Fibroblast of mammary gland (primary cell): ENCODE results near the gene PLAAT4.

Source experiments
- DNase-seq: peaks from one replicate; pipeline ENCODE4 v3.0.0-alpha.2; 2010; ENCODE audit warnings: low read depth
- H3K4me3 ChIP-seq: 2 replicates; pipeline ENCODE4 v1.5.1; 2011; ENCODE audit warnings: low read depth, mild to moderate bottlenecking, low read length, moderate library complexity; ENCODE audit not compliant: control insufficient read depth
- CTCF ChIP-seq: conservative IDR thresholded peaks from 2 replicates; pipeline ENCODE4 v1.5.1; 2011; ENCODE audit warnings: low read depth, low read length, inconsistent platforms; ENCODE audit not compliant: control insufficient read depth, insufficient read depth

Gene PLAAT4

GRCh38 chr11:63536669-63537292 lies at the start of gene PLAAT4:
Gene PLAAT4, plus strand, starts transcription at chr11:63536808. Its CDS starts 61 bp downstream, at chr11:63536869.
- DNase-seq, result peak; percentile 64
- no peak for TF ChIP-seq CTCF
- peak within 1 kb of the TSS; percentile 33 for H3K4me3 ChIP-seq

- H3K4me3 ChIP-seq, result no peak overlapping the region
- TF ChIP-seq CTCF, result no peak
- DNase-seq, result no peak
These were observed 47.8 kb upstream of the PLAAT4 start for GRCh38 chr11:63488789-63489188.

- no peak overlapping the region for H3K4me3 ChIP-seq
- no peak for TF ChIP-seq CTCF
- peak; percentile 26 for DNase-seq
These were observed 46.7 kb upstream of the PLAAT4 start for GRCh38 chr11:63489879-63490278.

- peak within 1 kb of the TSS; percentile 36 for H3K4me3 ChIP-seq
- TF ChIP-seq CTCF, result no peak
- DNase-seq, result no peak
These were observed 45.9 kb upstream of the PLAAT4 start, which contains the start of gene PLAAT5 for GRCh38 chr11:63490551-63491239. Gene PLAAT5, minus strand, starts transcription at chr11:63491167. Its CDS starts 133 bp downstream, at chr11:63491034.

GRCh38 chr11:63491240-63491587 lies 45.4 kb upstream of the PLAAT4 start:
- peak overlapping the region; percentile 36 for H3K4me3 ChIP-seq
- DNase-seq, result no peak
- TF ChIP-seq CTCF, result no peak

- H3K4me3 ChIP-seq, result no peak overlapping the region
- no peak for DNase-seq
- TF ChIP-seq CTCF, result no peak
These were observed 44.8 kb upstream of the PLAAT4 start for GRCh38 chr11:63491636-63492372.
